Activated T-cell treated with anti-CD3 and anti-CD28 coated beads, Interleukin-2, amount 50 U/mL, for 48 hours (primary cell): ENCODE results near the gene CLEC4G.

Experiments
- DNase-seq, 2 experiments: peaks; one replicate each; pipeline ENCODE4 v3.0.0-alpha.2; 2020

Gene CLEC4G

GRCh38 chr19:7691497-7691896 is 40.4 kb downstream of the CLEC4G start:
- DNase-seq = peak in 1 of 2 experiments; percentile 43

- DNase-seq = peak; percentile 41 to 44
Observed at GRCh38 chr19:7690779-7691258, 41.1 kb downstream of the CLEC4G start.

- DNase-seq = no peak
Observed at GRCh38 chr19:7689165-7689564, 42.7 kb downstream of the CLEC4G start.

GRCh38 chr19:7687177-7687576 is 44.7 kb downstream of the CLEC4G start:
- no peak for DNase-seq

DNA sequence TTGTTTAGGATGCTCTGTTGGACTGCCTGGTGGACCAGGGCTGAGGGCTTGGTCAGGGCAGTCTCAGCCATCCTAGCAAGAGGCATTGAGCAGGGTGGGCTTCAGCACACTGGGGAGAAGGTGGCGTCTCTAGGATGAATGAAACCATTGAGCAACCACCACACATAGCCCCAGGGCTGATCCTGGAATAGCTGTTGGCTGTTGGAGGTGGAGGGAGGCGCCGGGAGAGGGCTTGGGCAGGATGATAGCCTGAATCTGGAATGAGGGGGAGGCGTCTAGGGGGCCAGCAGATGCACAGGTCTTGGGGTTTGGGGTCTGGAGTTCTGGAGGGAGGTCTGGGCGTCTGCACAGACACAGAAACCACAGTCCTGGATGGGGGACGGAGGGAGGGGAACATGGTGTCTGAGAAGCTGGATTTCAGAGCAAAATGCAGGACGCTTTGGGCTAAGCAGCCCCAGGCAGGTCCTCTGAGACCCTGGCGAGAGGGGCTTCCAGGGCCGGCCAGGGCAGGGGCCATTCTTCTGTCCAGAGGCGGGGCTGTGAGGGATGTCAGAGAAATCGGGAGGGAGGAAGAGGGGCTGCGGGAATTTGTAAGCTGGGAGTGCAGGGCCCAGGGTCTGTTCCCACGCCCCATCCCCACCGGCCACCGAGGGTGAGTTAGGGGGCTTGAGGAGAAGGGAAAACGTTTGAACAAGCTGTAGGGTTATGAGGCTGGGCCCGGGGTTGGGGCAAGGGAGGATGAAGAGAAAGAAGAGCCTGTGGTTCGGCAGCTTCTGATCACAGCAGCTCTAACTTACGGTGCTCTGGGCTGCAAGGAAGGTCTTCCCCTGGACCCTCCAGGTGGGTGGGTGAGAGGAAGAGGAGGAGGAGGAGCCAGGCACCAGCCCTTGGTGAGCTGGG is 46.1 kb downstream of the CLEC4G start:
- DNase-seq = no peak

- DNase-seq = no peak
Observed at GRCh38 chr19:7682175-7682855, 49.6 kb downstream of the CLEC4G start.

DNA sequence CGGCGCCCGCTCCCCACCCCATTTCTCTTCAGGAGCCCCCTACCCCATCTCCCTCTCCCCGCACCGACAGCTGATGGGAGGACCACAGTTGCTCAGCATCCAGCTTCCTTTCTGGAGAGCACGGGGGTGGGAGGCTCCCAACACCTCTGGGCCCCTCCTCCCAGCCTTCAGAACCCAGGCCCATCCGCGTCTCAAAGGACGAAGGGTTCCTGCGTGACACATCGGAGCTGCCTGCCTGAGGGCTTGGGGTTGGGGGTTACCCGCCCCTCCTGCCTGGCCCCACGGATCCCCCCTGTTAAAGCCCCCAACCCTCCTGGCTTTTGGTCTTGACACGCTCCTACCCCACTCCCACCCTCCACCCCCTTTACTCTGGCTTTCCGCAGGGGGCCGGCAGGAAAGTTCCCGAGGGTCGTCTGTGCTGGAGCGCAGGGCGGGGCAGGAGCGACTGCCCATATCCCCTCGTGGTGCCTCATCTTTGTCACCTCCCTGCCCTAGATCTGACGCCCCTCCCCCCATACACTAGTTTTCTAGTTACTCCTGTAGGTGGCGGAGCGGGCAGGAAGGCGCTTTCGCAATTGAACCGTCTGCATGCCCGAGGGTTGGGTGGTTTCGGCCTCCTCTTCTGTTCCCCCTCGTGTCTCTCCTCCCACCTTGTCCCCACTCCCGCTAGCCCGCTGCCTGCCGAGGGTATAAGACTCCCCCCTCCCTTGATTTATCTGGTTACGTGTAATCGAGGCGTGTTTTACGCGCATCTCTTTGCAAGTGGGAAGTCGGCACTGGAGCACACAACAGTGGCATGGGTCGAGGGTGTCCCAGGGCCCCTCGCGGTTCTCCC is 50.4 kb downstream of the CLEC4G start:
- peak; percentile 89 to 90 for DNase-seq

DNA sequence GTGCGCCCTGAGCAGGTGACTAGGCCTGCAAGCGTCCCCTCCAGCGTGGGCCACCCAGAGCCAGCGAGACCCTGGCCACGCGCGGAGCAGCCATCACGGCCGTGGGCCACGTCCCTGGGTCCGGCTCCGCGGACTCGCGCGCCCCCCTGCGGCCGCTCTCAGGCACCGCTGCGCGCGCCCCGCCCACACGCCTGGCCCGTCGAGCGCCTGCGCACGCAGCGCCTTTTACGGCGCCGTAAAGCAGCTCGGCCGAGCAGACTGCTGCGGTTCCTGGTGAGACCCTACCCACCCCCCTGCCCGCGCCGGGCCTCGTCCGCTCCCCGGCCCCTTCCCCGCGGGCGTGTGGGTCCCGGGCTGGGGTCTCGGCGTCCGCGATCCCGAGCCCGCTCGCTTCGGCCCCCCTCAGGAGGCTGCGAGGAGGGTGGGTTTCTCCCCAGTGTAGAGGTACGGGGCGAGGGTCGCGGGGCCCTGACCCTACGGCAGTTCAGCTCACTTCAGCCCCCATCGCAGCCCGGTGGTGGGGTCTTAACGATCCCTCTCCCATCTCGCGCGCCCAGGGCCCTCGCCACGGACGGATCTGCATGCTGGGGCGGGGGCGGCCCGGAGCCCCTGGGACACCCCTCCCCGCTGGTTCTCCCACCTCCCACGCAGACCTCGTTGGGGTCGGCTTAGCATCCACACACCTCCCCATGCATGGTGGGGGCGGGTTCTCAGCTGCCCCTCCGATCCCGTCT is 51.1 kb downstream of the CLEC4G start, which contains the start of gene TRAPPC5:
TRAPPC5 (plus strand) TSS at position 228 of the 734 bp plus-strand sequence. CDS start 1,421 bp downstream, outside the sequence.
- peak; percentile 89 to 93 for DNase-seq

- DNase-seq = no peak
Observed at GRCh38 chr19:7679771-7680605, 51.9 kb downstream of the CLEC4G start.

- peak; percentile 68 to 79 for DNase-seq
Observed at GRCh38 chr19:7678971-7679751, 52.7 kb downstream of the CLEC4G start.
